Stimulated activated naive CD8-positive, alpha-beta T cell treated with anti-CD3 and anti-CD28 coated beads, Interleukin-15, amount 100 ng/mL, for 72 hours (primary cell): ENCODE results near the gene HSPB1.

ENCODE experiments used
- ATAC-seq: fragments of 150-1000 bp; cut with Tn5 transposase; 2 replicates; pipeline ENCODE4 v1.10.0; 2021; ENCODE audit warnings: mild to moderate bottlenecking, moderate library complexity
- DNase-seq, 2 donors: peaks; one replicate each; pipeline ENCODE4 v3.0.0; 2021 to 2022
- H3K27ac Mint-ChIP-seq, 2 donors: one replicate each; pipeline ENCODE4 v1.8.0; 2022; ENCODE audit warnings: mild to moderate bottlenecking in 2 of 2, mixed read lengths in 2 of 2, moderate library complexity in 2 of 2
- H3K27me3 Mint-ChIP-seq: one replicate; pipeline ENCODE4 v1.8.0; 2022; ENCODE audit warnings: mixed read lengths
- H3K4me1 Mint-ChIP-seq: one replicate; pipeline ENCODE4 v1.8.0; 2022; ENCODE audit warnings: mild to moderate bottlenecking, mixed read lengths
- H3K4me3 Mint-ChIP-seq, 2 donors: one replicate each; pipeline ENCODE4 v1.8.0; 2022; ENCODE audit warnings: mild to moderate bottlenecking in 2 of 2, mixed read lengths in 2 of 2, moderate library complexity in 1 of 2
- H3K9me3 Mint-ChIP-seq, 2 donors: one replicate each; pipeline ENCODE4 v1.8.0; 2022; ENCODE audit warnings: mixed read lengths in 2 of 2

The HSPB1 gene

GRCh38 chr7:76352193-76352592, 49.7 kb downstream of the HSPB1 start:
- Mint-ChIP-seq H3K4me1 (peaks cover 77% of the 10 kb centered on the region), H3K9me3 (no peaks in the 10 kb centered on the region), H3K27ac (peak overlapping the region in 1 of 2 donors; percentile 43), H3K4me3 (no peak overlapping the region), H3K27me3 (no peaks in the 10 kb centered on the region)
- no peak for ATAC-seq
- no peak for DNase-seq

- ATAC-seq (no peak), DNase-seq (no peak)
- Mint-ChIP-seq H3K9me3 (no peaks in the 10 kb centered on the region), H3K27me3 (no peaks in the 10 kb centered on the region), H3K27ac (no peak overlapping the region), H3K4me3 (no peak overlapping the region), H3K4me1 (peaks cover 75% of the 10 kb centered on the region)
Measured at GRCh38 chr7:76353744-76354143, 51.3 kb downstream of the HSPB1 start.
